IMR-90 (cell line): ENCODE measurements around the gene AJAP1. TPM values are rescaled to one million over a fixed set of nuclear protein-coding genes. Genes with fewer than 3 reads are reported as not detected.

Experiments
- ATAC-seq: fragments of 200-7000 bp; cut with Tn5 transposase; 2 replicates; pipeline ENCODE4 v1.9.1; 2020; ENCODE audit warnings: low read depth, mild to moderate bottlenecking, moderate library complexity
- BruUV-seq: library from RNA; stranded (reverse); fragments of 400-500 nt; replicated peaks from 2 replicates; lab custom pipeline; 2021; lab: Mats Ljungman, UMichigan
- CTCF ChIA-PET: fragments of 300-600 bp; formaldehyde crosslinking; extraction: SDS; loops from one replicate; lab custom pipeline; 2021; ENCODE audit warnings: antibody characterized with exemption; lab: Yijun Ruan, JAX
- POLR2A ChIA-PET: fragments of 300-600 bp; sonication (Branson Sonifier 250); formaldehyde crosslinking; loops from one replicate; lab custom pipeline; 2022; ENCODE audit warnings: antibody characterized with exemption; ENCODE audit not compliant: unreplicated experiment; lab: Charles Lee
- DNase-seq: peaks from one replicate; pipeline ENCODE4 v3.0.0; 2013
- H2AFZ ChIP-seq: replicated peaks from 2 replicates; pipeline ENCODE3; 2013; ENCODE audit warnings: low read length, mild to moderate bottlenecking; ENCODE audit not compliant: poor library complexity
- H2AK5ac ChIP-seq: 2 replicates; pipeline ENCODE4 v1.6.1; 2013; ENCODE audit warnings: low read depth, low read length, inconsistent platforms
- H2AK9ac ChIP-seq: replicated peaks from 2 replicates; pipeline ENCODE3; 2013; ENCODE audit warnings: mild to moderate bottlenecking, low read depth, low read length, moderate library complexity; ENCODE audit not compliant: poor library complexity
- H2BK120ac ChIP-seq: 2 replicates; pipeline ENCODE4 v1.6.1; 2013; ENCODE audit warnings: low read depth, low read length, inconsistent platforms
- H2BK15ac ChIP-seq: 3 replicates; pipeline ENCODE4 v1.6.1; 2013; ENCODE audit warnings: low read depth, low read length, inconsistent platforms
- H2BK20ac ChIP-seq: 2 replicates; pipeline ENCODE4 v1.6.1; 2013; ENCODE audit warnings: low read depth, mild to moderate bottlenecking, inconsistent platforms, low read length, moderate library complexity
- H2BK5ac ChIP-seq: 2 replicates; pipeline ENCODE4 v1.6.1; 2013; ENCODE audit warnings: mild to moderate bottlenecking, low read depth, low read length, inconsistent platforms; ENCODE audit not compliant: poor library complexity, severe bottlenecking
- H3K14ac ChIP-seq: replicated peaks from 2 replicates; pipeline ENCODE4 v1.6.1; 2013; ENCODE audit warnings: low read depth, low read length, inconsistent platforms
- H3K18ac ChIP-seq: 2 replicates; pipeline ENCODE4 v1.6.1; 2013; ENCODE audit warnings: low read depth, low read length, control low read depth
- H3K23ac ChIP-seq: 2 replicates; pipeline ENCODE4 v1.6.1; 2013; ENCODE audit warnings: low read depth, low read length, inconsistent platforms
- H3K27ac ChIP-seq: 2 replicates; pipeline ENCODE4 v1.5.1; 2013; ENCODE audit warnings: mild to moderate bottlenecking, control low read depth, low read length; ENCODE audit not compliant: insufficient read depth
- H3K27me3 ChIP-seq: 2 replicates; pipeline ENCODE4 v1.6.1; 2013; ENCODE audit warnings: low read length; ENCODE audit not compliant: control insufficient read depth, insufficient read depth
- H3K36me3 ChIP-seq: 2 replicates; pipeline ENCODE4 v1.6.1; 2013; ENCODE audit warnings: low read length, mixed read lengths; ENCODE audit not compliant: control insufficient read depth, insufficient read depth
- H3K4ac ChIP-seq: 2 replicates; pipeline ENCODE4 v1.6.1; 2013; ENCODE audit warnings: low read depth, low read length, inconsistent platforms
- H3K4me1 ChIP-seq: 2 replicates; pipeline ENCODE4 v1.6.1; 2013; ENCODE audit warnings: low read length, mixed read lengths; ENCODE audit not compliant: control insufficient read depth, insufficient read depth
- H3K4me2 ChIP-seq: 2 replicates; pipeline ENCODE4 v1.6.1; 2013; ENCODE audit warnings: low read depth, mild to moderate bottlenecking, control low read depth, low read length, moderate library complexity
- H3K4me3 ChIP-seq: 2 replicates; pipeline ENCODE4 v1.5.1; 2013; ENCODE audit warnings: low read depth, mild to moderate bottlenecking, control low read depth, low read length, moderate library complexity; ENCODE audit not compliant: insufficient read depth
- H3K56ac ChIP-seq: 2 replicates; pipeline ENCODE4 v1.6.1; 2013; ENCODE audit warnings: low read length, inconsistent platforms; ENCODE audit not compliant: insufficient read depth; ENCODE audit errors: extremely low read depth
- H3K79me1 ChIP-seq, 2 experiments: 2 replicates each; pipeline ENCODE4 v1.6.1; 2013; ENCODE audit warnings: low read length in 2 of 2, inconsistent platforms in 1 of 2, low read depth in 1 of 2
- H3K9ac ChIP-seq: 2 replicates; pipeline ENCODE4 v1.6.1; 2013; ENCODE audit warnings: low read depth, low read length, control low read depth
- H3K9me1 ChIP-seq: 2 replicates; pipeline ENCODE4 v1.6.1; 2013; ENCODE audit warnings: low read length, inconsistent platforms; ENCODE audit not compliant: insufficient read depth
- H3K9me3 ChIP-seq: 2 replicates; pipeline ENCODE4 v1.6.1; 2013; ENCODE audit warnings: low read length; ENCODE audit not compliant: control insufficient read depth, insufficient read depth
- H4K20me1 ChIP-seq: 2 replicates; pipeline ENCODE4 v1.6.1; 2013; ENCODE audit warnings: low read length, inconsistent platforms; ENCODE audit not compliant: insufficient read depth
- H4K5ac ChIP-seq: 2 replicates; pipeline ENCODE4 v1.6.1; 2013; ENCODE audit warnings: mild to moderate bottlenecking, low read depth, low read length, control low read depth
- H4K8ac ChIP-seq, 2 experiments: 2 replicates each; pipeline ENCODE4 v1.6.1; 2013; ENCODE audit warnings: low read depth in 2 of 2, low read length in 2 of 2, control low read depth in 1 of 2, inconsistent platforms in 1 of 2
- H4K91ac ChIP-seq: 2 replicates; pipeline ENCODE4 v1.6.1; 2013; ENCODE audit warnings: low read depth, low read length, inconsistent platforms; ENCODE audit not compliant: insufficient read depth
- BHLHE40 ChIP-seq: fragments of 150-350 bp; IDR thresholded peaks from 2 replicates; pipeline ENCODE4 v1.6.1; 2016; ENCODE audit warnings: mild to moderate bottlenecking, low read depth, low read length
- CEBPB ChIP-seq: IDR thresholded peaks from 2 replicates; pipeline ENCODE4 v1.6.1; 2012; ENCODE audit warnings: low read depth, low read length, improper control_type of control experiment
- CHD1 ChIP-seq: IDR thresholded peaks from 2 replicates; pipeline ENCODE4 v1.6.1; 2012; ENCODE audit warnings: low read depth, low read length, improper control_type of control experiment
- CTCF ChIP-seq: conservative IDR thresholded peaks from 2 replicates; pipeline ENCODE4 v1.5.1; 2012; ENCODE audit warnings: mild to moderate bottlenecking, low read depth, low read length, improper control_type of control experiment
- FOS ChIP-seq: fragments of 150-350 bp; IDR thresholded peaks from 2 replicates; pipeline ENCODE4 v1.6.1; 2016; ENCODE audit warnings: low read depth, low read length
- MAFK ChIP-seq: IDR thresholded peaks from 2 replicates; pipeline ENCODE4 v1.6.1; 2012; ENCODE audit warnings: low read depth, low read length, improper control_type of control experiment
- MAZ ChIP-seq: IDR thresholded peaks from 2 replicates; pipeline ENCODE4 v1.6.1; 2012; ENCODE audit warnings: low read depth, mild to moderate bottlenecking, low read length, improper control_type of control experiment, moderate library complexity, borderline replicate concordance
- MXI1 ChIP-seq: IDR thresholded peaks from 2 replicates; pipeline ENCODE4 v1.6.1; 2012; ENCODE audit warnings: low read depth, mild to moderate bottlenecking, low read length, moderate library complexity, borderline replicate concordance
- NFE2L2 ChIP-seq: fragments of 150-350 bp; IDR thresholded peaks from 2 replicates; pipeline ENCODE4 v1.6.1; 2016; ENCODE audit warnings: low read depth, mild to moderate bottlenecking, low read length
- POLR2A ChIP-seq: IDR thresholded peaks from 2 replicates; pipeline ENCODE4 v1.6.1; 2012; ENCODE audit warnings: mild to moderate bottlenecking, low read depth, low read length
- RAD21 ChIP-seq: IDR thresholded peaks from 2 replicates; pipeline ENCODE4 v1.6.1; 2012; ENCODE audit warnings: low read length, improper control_type of control experiment
- RCOR1 ChIP-seq: IDR thresholded peaks from 2 replicates; pipeline ENCODE4 v1.6.1; 2012; ENCODE audit warnings: mild to moderate bottlenecking, low read length, improper control_type of control experiment; ENCODE audit not compliant: insufficient replicate concordance
- RFX5 ChIP-seq: IDR thresholded peaks from 2 replicates; pipeline ENCODE4 v1.8.0; 2012; ENCODE audit warnings: low read depth, mild to moderate bottlenecking, low read length, moderate library complexity
- SMC3 ChIP-seq: fragments of 150-350 bp; IDR thresholded peaks from 2 replicates; pipeline ENCODE4 v1.6.1; 2016; ENCODE audit warnings: low read depth, mild to moderate bottlenecking, antibody characterized with exemption, low read length, moderate library complexity
- USF2 ChIP-seq: fragments of 150-350 bp; IDR thresholded peaks from 2 replicates; pipeline ENCODE4 v1.6.1; 2017; ENCODE audit warnings: mild to moderate bottlenecking, antibody characterized with exemption, low read length, low read depth
- WGBS, 2 experiments: methylation state at CpG; one replicate each; pipeline versions ENCODE4 v1.1.5 to v1.1.7; 2013; ENCODE audit warnings: missing lambda C conversion rate in 2 of 2; ENCODE audit not compliant: insufficient read length in 1 of 2; ENCODE audit errors: extremely low coverage in 2 of 2; 5-methylcytosine and 5-hydroxymethylcytosine counted together
- dilution Hi-C: fragments of 300-500 bp; cut with HindIII; formaldehyde crosslinking; loops from one replicate; pipeline ENCODE4 v1.14.3; 2018; ENCODE audit warnings: low sequenced_read_pairs; ENCODE audit not compliant: unreplicated experiment
- in situ Hi-C: fragments of 300-500 bp; cut with MboI; formaldehyde crosslinking; loops from 3 replicates; pipeline ENCODE4 v1.14.3; 2019; ENCODE audit warnings: low sequenced_read_pairs, inconsistent platforms, mixed read lengths
- intact Hi-C: fragments of 100-400 bp; cut with micrococcal nuclease; formaldehyde crosslinking; loops from 2 replicates; pipeline ENCODE4 v1.10.0; 2022
- polyA plus RNA-seq, 3 experiments: library from polyadenylated mRNA; depleted of rRNA; stranded (reverse); fragments of >200 nt; gene quantifications; 2 replicates each; pipeline ENCODE4 v1.2.3, GENCODE V29; 2012; ENCODE audit warnings: low replicate concordance in 1 of 3
- total RNA-seq: library from RNA; depleted of rRNA; stranded (reverse); fragments of >200 nt; gene quantifications from 2 replicates; pipeline ENCODE4 v1.2.3, GENCODE V29; 2012
- TF ChIP-seq, protein P1 (sequence below): fragments of 150-350 bp; IDR thresholded peaks from 2 replicates; pipeline ENCODE4 v1.6.1; 2016; ENCODE audit warnings: low read depth, mild to moderate bottlenecking, low read length, moderate library complexity, borderline replicate concordance

The AJAP1 gene
- total and polyA plus RNA-seq, 2 of the 4 experiments (the other 2 are of a cell fraction) = under 0.01 to 0.02 TPM

DNA sequence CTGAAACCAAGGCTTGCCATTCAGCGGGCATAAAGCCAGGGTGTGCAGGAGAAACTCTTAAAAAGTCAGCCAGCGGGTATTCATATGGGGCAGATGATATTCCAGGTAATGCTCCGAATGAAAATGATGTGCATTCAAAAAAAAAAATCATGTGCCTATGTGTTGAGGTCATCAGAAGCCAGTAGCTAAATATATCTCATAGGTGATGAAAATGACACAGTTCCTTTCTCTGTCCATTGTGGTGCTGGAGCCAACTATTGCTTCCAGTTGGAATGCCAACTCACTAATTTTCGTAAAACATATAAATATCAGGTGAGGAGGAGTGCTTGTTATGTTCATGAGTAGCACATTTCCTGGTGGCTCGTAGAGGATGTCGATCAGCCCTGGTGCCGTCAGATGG, 23.2 kb downstream of the AJAP1 start:
- Histone ChIP-seq H3K27me3 (no peaks in the 10 kb centered on the region), H4K91ac (no peak overlapping the region), H3K27ac (no peak overlapping the region), H3K9me3 (peaks cover 33% of the 10 kb centered on the region), H3K4me3 (no peak overlapping the region), H2BK15ac (no peak overlapping the region), H4K8ac (no peak overlapping the region), H4K20me1 (no peaks in the 10 kb centered on the region), H2AK9ac (no peak overlapping the region), H3K9me1 (no peaks in the 10 kb centered on the region), H2AK5ac (no peak overlapping the region), H3K56ac (no peak overlapping the region), H3K4me2 (no peak overlapping the region), H3K14ac (no peak overlapping the region), H3K4me1 (no peaks in the 10 kb centered on the region), H3K9ac (no peak overlapping the region), H3K4ac (no peak overlapping the region), H4K5ac (no peak overlapping the region), H2AFZ (no peak overlapping the region), H2BK120ac (no peak overlapping the region), H2BK20ac (no peak overlapping the region), H3K79me1 (no peaks in the 10 kb centered on the region), H3K23ac (no peak overlapping the region), H3K18ac (no peak overlapping the region), H2BK5ac (no peak overlapping the region), H3K36me3 (no peaks in the 10 kb centered on the region)
- no peak for TF ChIP-seq RFX5
- TF ChIP-seq CHD1 = no peak
- TF ChIP-seq CEBPB = no peak
- no peak for TF ChIP-seq NFE2L2
- no peak for TF ChIP-seq FOS
- no peak for TF ChIP-seq USF2
- TF ChIP-seq BHLHE40 = no peak
- no peak for TF ChIP-seq CTCF
- no peak for TF ChIP-seq POLR2A
- TF ChIP-seq SMC3 = no peak
- no peak for TF ChIP-seq MAZ
- TF ChIP-seq RAD21 = no peak
- no peak for TF ChIP-seq RCOR1
- no peak for TF ChIP-seq MXI1
- no peak for TF ChIP-seq MAFK
- TF ChIP-seq, protein P1, sequence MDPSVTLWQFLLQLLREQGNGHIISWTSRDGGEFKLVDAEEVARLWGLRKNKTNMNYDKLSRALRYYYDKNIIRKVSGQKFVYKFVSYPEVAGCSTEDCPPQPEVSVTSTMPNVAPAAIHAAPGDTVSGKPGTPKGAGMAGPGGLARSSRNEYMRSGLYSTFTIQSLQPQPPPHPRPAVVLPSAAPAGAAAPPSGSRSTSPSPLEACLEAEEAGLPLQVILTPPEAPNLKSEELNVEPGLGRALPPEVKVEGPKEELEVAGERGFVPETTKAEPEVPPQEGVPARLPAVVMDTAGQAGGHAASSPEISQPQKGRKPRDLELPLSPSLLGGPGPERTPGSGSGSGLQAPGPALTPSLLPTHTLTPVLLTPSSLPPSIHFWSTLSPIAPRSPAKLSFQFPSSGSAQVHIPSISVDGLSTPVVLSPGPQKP = no peak
- POLR2A ChIA-PET = no interaction called here
- ATAC-seq (no peak), DNase-seq (no peak)
- WGBS, 2 experiments = 20% methylated on average over 1 of the region's 7 CpGs; no CpG with 5 or more reads in 1 of the 2 experiments
- dilution Hi-C loops = no loop called here
- in situ Hi-C loops = no loop called here
- BruUV-seq = no TSS peak
- intact Hi-C loops = no loop called here
- CTCF ChIA-PET = no interaction called here
